OCI-LY7 (cell line): ENCODE measurements around the gene CNN1. TPM values are rescaled to one million over a fixed set of nuclear protein-coding genes. Genes with fewer than 3 reads are reported as not detected.

Experiments
- BruUV-seq: library from RNA; stranded (reverse); fragments of 400-500 nt; replicated peaks from 2 replicates; lab custom pipeline; 2021; lab: Mats Ljungman, UMichigan
- CTCF ChIA-PET: fragments of 300-600 bp; sonication (Branson Sonifier 250); formaldehyde crosslinking; loops from one replicate; lab custom pipeline; 2022; ENCODE audit warnings: antibody characterized with exemption; ENCODE audit not compliant: unreplicated experiment; lab: Charles Lee
- POLR2A ChIA-PET: fragments of 300-600 bp; sonication (Branson Sonifier 250); formaldehyde crosslinking; loops from one replicate; lab custom pipeline; 2022; ENCODE audit warnings: antibody characterized with exemption; lab: Charles Lee
- DNase-seq: peaks from one replicate; pipeline ENCODE4 v3.0.0-alpha.2; 2015; ENCODE audit warnings: low spot score
- H2AFZ ChIP-seq: fragments of 200-600 bp; sonication (generic), shearing (Covaris generic); 2 replicates; pipeline ENCODE4 v1.6.1; 2014; ENCODE audit warnings: mild to moderate bottlenecking, antibody characterized with exemption, low read length, moderate library complexity
- H3K27ac ChIP-seq: fragments of 200-600 bp; sonication (generic); 2 replicates; pipeline ENCODE4 v1.5.1; 2014; ENCODE audit warnings: mixed run types, low read depth, mild to moderate bottlenecking, moderate library complexity, low read length, inconsistent platforms; ENCODE audit not compliant: poor library complexity, severe bottlenecking
- H3K36me3 ChIP-seq: fragments of 200-600 bp; sonication (generic); 2 replicates; pipeline ENCODE4 v1.6.1; 2014; ENCODE audit warnings: mild to moderate bottlenecking, antibody characterized with exemption, low read length, moderate library complexity, mixed read lengths; ENCODE audit not compliant: insufficient read depth
- H3K4me1 ChIP-seq: fragments of 200-600 bp; sonication (generic); 2 replicates; pipeline ENCODE4 v1.5.1; 2014; ENCODE audit warnings: mild to moderate bottlenecking, low read length; ENCODE audit not compliant: insufficient read depth, poor library complexity, severe bottlenecking
- H3K4me2 ChIP-seq: fragments of 200-600 bp; sonication (generic); 2 replicates; pipeline ENCODE4 v1.6.1; 2014; ENCODE audit warnings: mild to moderate bottlenecking, low read length
- H3K4me3 ChIP-seq: fragments of 200-600 bp; sonication (generic); 2 replicates; pipeline ENCODE4 v1.5.1; 2014; ENCODE audit warnings: mild to moderate bottlenecking, low read depth, low read length; ENCODE audit not compliant: poor library complexity, severe bottlenecking
- H3K79me2 ChIP-seq: fragments of 200-600 bp; sonication (generic); 2 replicates; pipeline ENCODE4 v1.6.1; 2016; ENCODE audit warnings: low read depth, mild to moderate bottlenecking, low read length, moderate library complexity, mixed read lengths; ENCODE audit not compliant: insufficient read depth
- H3K9me2 ChIP-seq: fragments of 200-600 bp; sonication (generic); 2 replicates; pipeline ENCODE4 v1.6.1; 2016; ENCODE audit warnings: mild to moderate bottlenecking, low read length, mixed read lengths; ENCODE audit not compliant: insufficient read depth
- H3K9me3 ChIP-seq: fragments of 200-600 bp; sonication (generic); 2 replicates; pipeline ENCODE4 v1.6.1; 2014; ENCODE audit warnings: mild to moderate bottlenecking, mixed run types, low read length, mixed read lengths
- H4K20me1 ChIP-seq: fragments of 200-600 bp; sonication (generic); 2 replicates; pipeline ENCODE4 v1.6.1; 2014; ENCODE audit warnings: mild to moderate bottlenecking, antibody characterized with exemption, low read length, moderate library complexity, mixed read lengths; ENCODE audit not compliant: insufficient read depth
- EZH2phosphoT487 ChIP-seq: fragments of 200-600 bp; sonication (generic); IDR thresholded peaks from 2 replicates; pipeline ENCODE4 v1.6.1; 2018; ENCODE audit warnings: low read depth, borderline replicate concordance, mild to moderate bottlenecking, mixed run types, antibody characterized with exemption, low read length, moderate library complexity, mixed read lengths
- intact Hi-C: fragments of 100-400 bp; cut with micrococcal nuclease; formaldehyde crosslinking; loops from one replicate; pipeline ENCODE4 v1.10.0; 2022; ENCODE audit not compliant: unreplicated experiment
- total RNA-seq, 2 experiments: library from RNA; depleted of rRNA in 1 of 2; stranded (reverse); fragments of >200 nt in 1 of 2; shearing (Covaris generic) in 1 of 2; gene quantifications; 2 replicates each; pipeline ENCODE4 v1.2.3, GENCODE V29; 2014 to 2022
- TF ChIP-seq, protein P1 (sequence below): fragments of 200-600 bp; sonication (generic); conservative IDR thresholded peaks from 2 replicates; pipeline ENCODE4 v1.5.1; 2014; ENCODE audit warnings: mild to moderate bottlenecking, antibody characterized with exemption, low read length, moderate library complexity, mixed read lengths

The CNN1 gene
- total RNA-seq, 2 experiments from 2014 or later = not detected

DNA sequence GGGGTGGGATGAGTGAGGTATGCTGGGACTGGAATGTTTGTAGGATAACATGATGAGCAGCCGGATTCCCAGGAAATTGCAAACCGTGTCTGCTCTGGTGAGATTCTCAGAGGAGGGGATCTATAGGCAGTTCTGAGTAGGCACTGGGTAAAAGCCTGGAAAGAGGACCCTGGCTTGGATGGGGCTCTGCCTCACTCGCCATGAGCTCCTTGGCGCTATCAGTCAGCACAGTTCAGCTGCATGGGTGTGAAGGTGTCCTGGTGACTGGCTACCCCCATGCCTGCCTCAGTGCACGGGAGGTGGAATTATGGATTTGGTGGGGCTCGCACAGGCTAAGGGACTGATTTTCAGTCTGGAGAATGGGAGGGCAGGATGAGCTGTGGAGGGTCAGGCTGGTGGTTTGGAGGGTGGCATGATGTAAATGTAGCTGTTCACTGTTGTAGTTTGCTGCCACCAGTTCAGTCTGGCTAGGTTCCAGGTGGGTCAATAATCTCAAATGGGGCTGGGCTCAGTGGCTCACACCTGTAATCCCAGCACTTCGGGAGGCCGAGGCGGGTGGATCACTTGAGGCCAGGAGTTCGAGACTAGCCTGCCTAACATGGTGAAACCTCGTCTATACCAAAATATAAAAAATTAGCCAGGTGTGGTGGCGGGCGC, 49.5 kb downstream of the CNN1 start:
- ChIA-PET CTCF (interaction anchor here (0.6 kb wide), 1 partner anchor 29 kb away, joined by 3 read pairs; the partner anchor contains the start of gene ELOF1), POLR2A (interaction anchor here (0.6 kb wide), 1 partner anchor 9 kb away, joined by 3 read pairs; no protein-coding TSS in a partner anchor)
- no peaks in the 10 kb centered on the region for H3K79me2 ChIP-seq
- no TSS peak for BruUV-seq
- intact Hi-C loops = loop anchor here (1.0 to 5.0 kb wide), 4 partner anchors 28 to 92 kb away; no protein-coding TSS in a partner anchor
- no peak for DNase-seq
- peaks cover 20% of the 10 kb centered on the region for H3K4me1 ChIP-seq
- H3K27ac ChIP-seq = no peak overlapping the region
- H3K9me2 ChIP-seq = no peaks in the 10 kb centered on the region
- H3K4me3 ChIP-seq = no peak overlapping the region
- TF ChIP-seq, protein P1, sequence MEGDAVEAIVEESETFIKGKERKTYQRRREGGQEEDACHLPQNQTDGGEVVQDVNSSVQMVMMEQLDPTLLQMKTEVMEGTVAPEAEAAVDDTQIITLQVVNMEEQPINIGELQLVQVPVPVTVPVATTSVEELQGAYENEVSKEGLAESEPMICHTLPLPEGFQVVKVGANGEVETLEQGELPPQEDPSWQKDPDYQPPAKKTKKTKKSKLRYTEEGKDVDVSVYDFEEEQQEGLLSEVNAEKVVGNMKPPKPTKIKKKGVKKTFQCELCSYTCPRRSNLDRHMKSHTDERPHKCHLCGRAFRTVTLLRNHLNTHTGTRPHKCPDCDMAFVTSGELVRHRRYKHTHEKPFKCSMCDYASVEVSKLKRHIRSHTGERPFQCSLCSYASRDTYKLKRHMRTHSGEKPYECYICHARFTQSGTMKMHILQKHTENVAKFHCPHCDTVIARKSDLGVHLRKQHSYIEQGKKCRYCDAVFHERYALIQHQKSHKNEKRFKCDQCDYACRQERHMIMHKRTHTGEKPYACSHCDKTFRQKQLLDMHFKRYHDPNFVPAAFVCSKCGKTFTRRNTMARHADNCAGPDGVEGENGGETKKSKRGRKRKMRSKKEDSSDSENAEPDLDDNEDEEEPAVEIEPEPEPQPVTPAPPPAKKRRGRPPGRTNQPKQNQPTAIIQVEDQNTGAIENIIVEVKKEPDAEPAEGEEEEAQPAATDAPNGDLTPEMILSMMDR = 0 out of 2 replicates have a peak, but pooled peaks have one; percentile 3
- no peak for TF ChIP-seq EZH2phosphoT487
- peak overlapping the region; percentile 7; the same call in 1 of the 2 replicates for H3K4me2 ChIP-seq
- no peaks in the 10 kb centered on the region for H4K20me1 ChIP-seq
- H2AFZ ChIP-seq = no peak overlapping the region
- H3K9me3 ChIP-seq = no peaks in the 10 kb centered on the region
- H3K36me3 ChIP-seq = no peaks in the 10 kb centered on the region

DNA sequence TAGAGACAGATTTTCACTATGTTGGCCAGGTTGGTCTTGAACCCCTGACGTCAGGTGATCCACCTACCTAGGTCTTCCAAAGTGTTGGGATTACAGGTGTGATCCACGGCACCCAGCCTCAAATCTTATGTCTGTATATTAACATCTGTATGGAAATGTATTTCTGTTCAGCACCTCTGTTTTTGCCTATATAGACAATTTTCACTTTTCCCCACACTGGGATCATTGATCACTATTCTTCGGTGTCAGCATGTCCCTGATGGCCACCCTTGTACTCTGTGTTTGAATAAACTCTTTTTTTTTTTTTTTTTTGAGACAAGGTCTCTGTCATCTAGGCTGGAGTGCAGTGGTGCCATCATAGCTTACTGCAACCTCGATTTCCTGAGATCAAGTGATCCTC, 55.4 kb downstream of the CNN1 start:
- Histone ChIP-seq H3K27ac (no peak overlapping the region), H2AFZ (no peak overlapping the region), H4K20me1 (no peaks in the 10 kb centered on the region), H3K4me3 (no peak overlapping the region), H3K9me2 (no peaks in the 10 kb centered on the region), H3K79me2 (peaks cover 12% of the 10 kb centered on the region; the same call in 1 of the 2 replicates), H3K9me3 (no peaks in the 10 kb centered on the region), H3K4me1 (peaks cover 24% of the 10 kb centered on the region), H3K36me3 (0 out of 2 replicates have a peak, but pooled peaks cover 2% of the 10 kb centered on the region), H3K4me2 (no peak overlapping the region)
- ChIA-PET CTCF (no interaction called here), POLR2A (interaction anchor here (0.7 to 0.9 kb wide), 2 partner anchors 44 to 181 kb away, joined by 3 read pairs; no protein-coding TSS in a partner anchor)
- BruUV-seq = no TSS peak
- TF ChIP-seq, protein P1 = no peak
- no peak for TF ChIP-seq EZH2phosphoT487
- DNase-seq = no peak
- intact Hi-C loops = no loop called here

DNA sequence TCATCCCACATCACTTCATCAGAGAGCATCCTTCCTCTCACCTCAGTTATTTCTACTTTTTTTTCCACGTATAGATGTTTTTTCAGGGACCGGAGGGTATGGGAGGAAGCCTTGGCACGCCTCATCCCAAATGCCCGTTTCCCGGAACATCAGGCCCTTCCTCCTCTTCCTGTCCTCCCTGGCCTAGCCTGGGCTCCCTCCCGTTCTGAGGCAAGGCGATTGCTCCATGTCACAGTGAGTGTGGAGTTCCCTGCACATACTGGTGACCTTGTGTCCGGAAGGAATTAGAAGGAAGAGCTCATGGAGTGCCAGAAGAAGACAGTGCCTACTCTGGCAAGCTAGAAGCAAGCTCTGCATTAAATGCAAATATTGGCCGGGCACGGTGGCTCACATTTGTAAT, 57.5 kb downstream of the CNN1 start:
- intact Hi-C loops = no loop called here
- 0 out of 2 replicates have a peak, but pooled peaks cover 5% of the 10 kb centered on the region for H3K36me3 ChIP-seq
- BruUV-seq = no TSS peak
- H2AFZ ChIP-seq = no peak overlapping the region
- no peak for TF ChIP-seq EZH2phosphoT487
- TF ChIP-seq, protein P1 = no peak
- H3K27ac ChIP-seq = no peak overlapping the region
- H3K9me3 ChIP-seq = no peaks in the 10 kb centered on the region
- no peak for DNase-seq
- peaks cover 12% of the 10 kb centered on the region; the same call in 1 of the 2 replicates for H3K79me2 ChIP-seq
- ChIA-PET CTCF (no interaction called here), POLR2A (interaction anchor here (0.6 kb wide), 1 partner anchor 62 kb away, joined by 6 read pairs; no protein-coding TSS in a partner anchor)
- no peak overlapping the region for H3K4me2 ChIP-seq
- no peaks in the 10 kb centered on the region for H3K9me2 ChIP-seq
- H3K4me3 ChIP-seq = no peak overlapping the region
- peaks cover 37% of the 10 kb centered on the region for H3K4me1 ChIP-seq
- H4K20me1 ChIP-seq = no peaks in the 10 kb centered on the region
